ENCODE data around the gene ZNF407.

DNA sequence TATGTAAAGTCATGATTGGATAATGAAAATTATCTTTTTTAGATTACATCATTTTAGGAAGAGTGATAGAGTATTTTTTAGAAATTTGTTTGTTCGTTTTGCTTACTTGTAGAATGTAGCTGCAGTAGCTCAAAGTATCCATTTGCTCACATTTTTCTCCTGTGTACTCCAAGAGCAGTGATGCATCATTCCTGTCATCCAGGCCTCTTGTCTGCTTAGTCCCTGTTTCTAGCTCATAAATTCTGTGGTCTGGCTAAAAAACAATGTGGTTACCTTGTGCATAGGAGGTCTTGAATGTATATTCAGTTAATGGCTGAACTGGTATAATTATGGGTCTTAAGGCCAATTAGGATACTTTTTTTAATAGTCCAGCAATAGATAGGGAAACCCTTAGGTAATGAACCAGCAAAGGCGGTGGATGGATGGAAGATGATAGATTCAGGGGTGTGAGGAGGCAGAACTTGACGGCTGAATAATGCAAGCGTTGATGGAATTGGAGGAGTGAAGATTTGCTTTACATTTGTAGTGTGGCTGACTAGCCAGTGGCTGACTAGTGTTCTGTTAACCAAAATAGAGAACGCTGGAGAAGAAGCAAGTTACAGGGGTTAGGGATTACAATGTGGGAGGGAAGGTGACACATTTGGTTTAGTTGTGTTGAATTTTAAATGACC, 145.0 kb downstream of the ZNF407 start:
- no peak for TF ChIP-seq MAX (IDR thresholded peaks at IDR 0.05)
- TF ChIP-seq, protein P1, sequence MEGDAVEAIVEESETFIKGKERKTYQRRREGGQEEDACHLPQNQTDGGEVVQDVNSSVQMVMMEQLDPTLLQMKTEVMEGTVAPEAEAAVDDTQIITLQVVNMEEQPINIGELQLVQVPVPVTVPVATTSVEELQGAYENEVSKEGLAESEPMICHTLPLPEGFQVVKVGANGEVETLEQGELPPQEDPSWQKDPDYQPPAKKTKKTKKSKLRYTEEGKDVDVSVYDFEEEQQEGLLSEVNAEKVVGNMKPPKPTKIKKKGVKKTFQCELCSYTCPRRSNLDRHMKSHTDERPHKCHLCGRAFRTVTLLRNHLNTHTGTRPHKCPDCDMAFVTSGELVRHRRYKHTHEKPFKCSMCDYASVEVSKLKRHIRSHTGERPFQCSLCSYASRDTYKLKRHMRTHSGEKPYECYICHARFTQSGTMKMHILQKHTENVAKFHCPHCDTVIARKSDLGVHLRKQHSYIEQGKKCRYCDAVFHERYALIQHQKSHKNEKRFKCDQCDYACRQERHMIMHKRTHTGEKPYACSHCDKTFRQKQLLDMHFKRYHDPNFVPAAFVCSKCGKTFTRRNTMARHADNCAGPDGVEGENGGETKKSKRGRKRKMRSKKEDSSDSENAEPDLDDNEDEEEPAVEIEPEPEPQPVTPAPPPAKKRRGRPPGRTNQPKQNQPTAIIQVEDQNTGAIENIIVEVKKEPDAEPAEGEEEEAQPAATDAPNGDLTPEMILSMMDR (IDR thresholded peaks at IDR 0.05; ENCODE audit: low read depth, low read length, missing input control), result no peak
